ENCODE results near the gene SCUBE2.
"Not testable (repeated sequence)": the region's sequence is repeated elsewhere in the genome, so short reads cannot be mapped to it uniquely, and the experiment has no call there.

The SCUBE2 gene

DNA sequence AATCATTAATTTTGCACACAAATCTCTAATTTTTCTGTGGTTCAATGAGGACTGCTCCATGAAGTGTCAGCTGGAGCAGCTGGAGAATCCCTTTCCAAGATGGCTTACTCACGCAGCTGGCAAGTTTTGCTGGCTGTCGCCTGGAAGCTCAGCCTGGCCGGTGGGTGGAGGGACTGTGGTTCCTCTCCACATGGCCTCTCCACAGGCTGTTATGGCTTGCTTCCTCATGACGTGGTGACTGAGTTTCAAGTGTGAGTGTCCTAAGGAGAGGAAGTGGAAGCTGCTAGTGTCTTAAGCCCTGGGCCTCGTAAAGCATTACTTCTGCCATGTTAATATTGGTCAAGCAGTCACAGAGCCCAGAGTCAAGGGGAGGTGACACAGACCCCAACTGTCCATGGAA is 73.6 kb downstream of the SCUBE2 start:
- peak; percentile 83 for DNase-seq (ENCODE audit: low read depth)
- no peak overlapping the region for H3K4me3 ChIP-seq (ENCODE audit: low read length)
- TF ChIP-seq, protein P1, sequence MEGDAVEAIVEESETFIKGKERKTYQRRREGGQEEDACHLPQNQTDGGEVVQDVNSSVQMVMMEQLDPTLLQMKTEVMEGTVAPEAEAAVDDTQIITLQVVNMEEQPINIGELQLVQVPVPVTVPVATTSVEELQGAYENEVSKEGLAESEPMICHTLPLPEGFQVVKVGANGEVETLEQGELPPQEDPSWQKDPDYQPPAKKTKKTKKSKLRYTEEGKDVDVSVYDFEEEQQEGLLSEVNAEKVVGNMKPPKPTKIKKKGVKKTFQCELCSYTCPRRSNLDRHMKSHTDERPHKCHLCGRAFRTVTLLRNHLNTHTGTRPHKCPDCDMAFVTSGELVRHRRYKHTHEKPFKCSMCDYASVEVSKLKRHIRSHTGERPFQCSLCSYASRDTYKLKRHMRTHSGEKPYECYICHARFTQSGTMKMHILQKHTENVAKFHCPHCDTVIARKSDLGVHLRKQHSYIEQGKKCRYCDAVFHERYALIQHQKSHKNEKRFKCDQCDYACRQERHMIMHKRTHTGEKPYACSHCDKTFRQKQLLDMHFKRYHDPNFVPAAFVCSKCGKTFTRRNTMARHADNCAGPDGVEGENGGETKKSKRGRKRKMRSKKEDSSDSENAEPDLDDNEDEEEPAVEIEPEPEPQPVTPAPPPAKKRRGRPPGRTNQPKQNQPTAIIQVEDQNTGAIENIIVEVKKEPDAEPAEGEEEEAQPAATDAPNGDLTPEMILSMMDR (conservative IDR thresholded peaks at IDR 0.05; ENCODE audit: low read length), result no peak

DNA sequence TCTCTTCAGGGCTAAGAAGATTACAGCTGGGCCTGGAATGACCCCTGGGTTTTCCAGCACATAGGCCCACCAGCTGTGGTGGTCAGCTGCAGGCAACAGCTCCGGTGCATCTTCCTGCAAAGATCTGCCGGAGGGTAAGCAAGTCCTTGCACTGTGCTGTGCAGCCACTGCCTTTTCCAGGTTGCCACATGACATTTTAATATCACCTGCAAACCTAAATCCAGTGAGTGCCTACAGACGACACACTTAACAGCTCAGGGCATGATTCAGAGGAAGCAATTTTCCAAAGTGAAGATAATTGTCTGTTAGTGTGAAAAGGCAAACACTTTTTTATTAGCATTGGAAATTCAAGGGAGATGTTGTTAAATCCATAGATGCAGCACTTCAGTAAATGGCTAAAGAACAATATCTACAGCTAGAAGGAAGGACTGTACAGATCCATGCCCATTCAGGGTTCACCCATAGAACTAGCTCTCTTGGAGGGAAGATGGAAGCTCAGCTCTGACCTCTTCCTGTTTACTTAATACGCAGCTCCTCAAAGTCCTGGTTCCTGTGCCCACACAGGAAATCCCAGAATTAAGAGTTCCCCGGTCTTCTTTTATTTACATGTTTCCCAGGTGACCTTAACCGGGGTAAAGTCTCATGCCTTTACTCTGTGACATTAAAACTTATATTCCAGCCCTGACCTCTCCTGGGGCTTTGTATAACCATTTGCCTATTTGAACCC is 74.3 kb downstream of the SCUBE2 start:
- TF ChIP-seq, protein P1 (conservative IDR thresholded peaks at IDR 0.05; ENCODE audit: low read length), result no peak
- H3K4me3 ChIP-seq (ENCODE audit: low read length), result no peak overlapping the region
- no peak for DNase-seq (ENCODE audit: low read depth)

DNA sequence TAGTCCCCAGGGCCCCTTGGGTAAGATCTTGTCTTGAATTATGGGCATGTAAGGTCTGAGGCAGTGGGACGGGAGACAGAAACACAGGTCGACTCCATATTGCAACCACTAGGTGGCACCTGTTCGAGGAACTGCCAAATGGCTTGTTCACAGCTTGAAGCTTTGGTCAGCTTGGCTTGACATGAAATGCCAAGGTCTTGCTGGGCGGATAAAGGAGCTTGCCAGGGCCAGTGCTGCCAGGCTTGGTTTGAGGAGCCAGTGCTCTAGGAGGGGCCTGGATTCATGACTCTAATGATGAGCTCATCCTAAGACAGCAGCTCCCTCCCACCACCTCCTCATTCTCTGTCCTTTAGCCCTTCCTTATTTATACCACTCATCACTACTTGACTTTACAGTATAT is 75.7 kb downstream of the SCUBE2 start:
- DNase-seq (ENCODE audit: low read depth), result peak; percentile 82
- TF ChIP-seq, protein P1 (conservative IDR thresholded peaks at IDR 0.05; ENCODE audit: low read length), result peak; percentile 85
- no peak overlapping the region for H3K4me3 ChIP-seq (ENCODE audit: low read length)

DNA sequence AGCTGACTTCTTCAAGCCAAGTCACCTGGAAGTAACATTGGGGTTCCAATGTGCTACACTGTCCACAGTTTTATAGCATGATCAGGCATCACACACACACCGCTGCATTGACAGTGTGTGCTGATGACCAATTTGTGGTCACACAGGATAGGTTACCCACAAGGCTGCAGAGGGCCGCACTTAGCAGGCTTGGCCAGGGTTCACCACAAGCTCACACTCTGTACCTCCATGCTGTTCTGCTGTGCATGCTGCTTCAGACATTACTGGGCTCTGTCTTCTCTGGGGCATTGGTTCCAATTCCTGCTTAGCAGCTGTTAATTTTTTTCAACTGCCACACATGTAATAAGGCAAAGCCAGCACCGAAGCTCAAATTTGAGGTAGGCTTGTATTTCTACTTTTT is 76.6 kb downstream of the SCUBE2 start:
- TF ChIP-seq, protein P1 (conservative IDR thresholded peaks at IDR 0.05; ENCODE audit: low read length), result no peak
- no peak overlapping the region for H3K4me3 ChIP-seq (ENCODE audit: low read length)
- DNase-seq (ENCODE audit: low read depth), result no peak

DNA sequence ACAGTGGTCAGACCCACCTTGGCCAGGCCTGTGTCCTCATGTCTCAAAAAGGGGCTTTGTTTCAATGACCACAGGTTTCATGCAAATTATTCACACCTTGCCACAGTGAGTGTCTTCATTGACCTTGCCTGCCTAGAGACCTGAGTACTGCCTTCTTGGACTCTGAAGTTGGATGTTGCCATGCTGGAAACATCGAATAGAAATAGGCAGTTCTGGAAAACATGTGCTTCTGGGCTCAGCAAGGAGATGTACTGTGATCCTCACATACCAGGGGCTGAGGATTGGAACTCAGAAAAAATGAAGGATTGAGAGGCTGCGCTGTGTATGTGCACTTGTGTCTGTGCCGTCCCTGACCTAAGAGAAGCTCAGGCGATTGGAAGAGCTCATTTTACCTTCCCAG is 78.0 kb downstream of the SCUBE2 start:
- H3K4me3 ChIP-seq (ENCODE audit: low read length), result no peak overlapping the region
- no peak for DNase-seq (ENCODE audit: low read depth)
- TF ChIP-seq, protein P1 (conservative IDR thresholded peaks at IDR 0.05; ENCODE audit: low read length), result no peak

DNA sequence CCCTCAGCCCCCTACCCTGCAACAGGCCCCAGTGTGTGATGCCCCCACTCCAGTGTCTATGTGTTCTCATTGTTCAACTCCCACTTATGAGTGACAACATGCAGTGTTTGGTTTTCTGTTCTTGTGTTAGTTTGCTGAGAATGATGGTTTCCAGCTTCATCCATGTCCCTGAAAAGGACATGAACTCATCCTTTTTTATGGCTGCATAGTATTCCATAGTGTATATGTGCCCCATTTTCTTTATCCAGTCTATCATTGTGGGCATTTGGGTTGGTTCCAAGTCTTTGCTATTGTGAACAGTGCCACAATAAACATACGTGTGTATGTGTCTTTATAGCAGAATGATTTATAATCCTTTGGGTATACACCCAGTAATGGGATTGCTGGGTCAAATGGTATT is 81.9 kb downstream of the SCUBE2 start:
- DNase-seq (ENCODE audit: low read depth); H3K4me3 ChIP-seq (ENCODE audit: low read length): not testable (repeated sequence)

DNA sequence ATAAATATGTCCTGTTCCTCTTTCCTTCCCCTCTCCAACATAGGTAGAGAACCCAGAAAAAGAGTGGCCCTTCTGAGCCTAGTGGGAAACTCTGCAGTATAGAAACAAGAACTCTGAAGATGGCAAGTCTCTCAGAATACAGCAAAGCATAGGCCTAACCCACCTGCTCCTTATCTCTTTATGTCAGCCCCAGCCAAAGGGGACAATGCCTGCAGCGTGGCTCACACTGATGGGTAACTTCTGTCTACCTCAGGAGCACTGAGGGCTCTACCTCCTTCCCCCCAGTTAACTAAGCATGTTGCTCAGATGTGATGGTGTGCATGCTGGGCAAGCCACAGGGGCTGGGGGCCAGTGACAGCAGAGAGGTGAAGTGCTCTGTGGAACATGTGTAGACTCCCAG is 82.7 kb downstream of the SCUBE2 start:
- DNase-seq (ENCODE audit: low read depth), result no peak
- H3K4me3 ChIP-seq (ENCODE audit: low read length), result no peak overlapping the region
- TF ChIP-seq, protein P1 (conservative IDR thresholded peaks at IDR 0.05; ENCODE audit: low read length), result no peak
